ENCODE results near the gene IDS. TPM values are rescaled to one million over a fixed set of nuclear protein-coding genes. Genes with fewer than 3 reads are reported as not detected.
"Not testable (repeated sequence)": the region's sequence is repeated elsewhere in the genome, so short reads cannot be mapped to it uniquely, and the experiment has no call there.

Gene IDS, protein sequence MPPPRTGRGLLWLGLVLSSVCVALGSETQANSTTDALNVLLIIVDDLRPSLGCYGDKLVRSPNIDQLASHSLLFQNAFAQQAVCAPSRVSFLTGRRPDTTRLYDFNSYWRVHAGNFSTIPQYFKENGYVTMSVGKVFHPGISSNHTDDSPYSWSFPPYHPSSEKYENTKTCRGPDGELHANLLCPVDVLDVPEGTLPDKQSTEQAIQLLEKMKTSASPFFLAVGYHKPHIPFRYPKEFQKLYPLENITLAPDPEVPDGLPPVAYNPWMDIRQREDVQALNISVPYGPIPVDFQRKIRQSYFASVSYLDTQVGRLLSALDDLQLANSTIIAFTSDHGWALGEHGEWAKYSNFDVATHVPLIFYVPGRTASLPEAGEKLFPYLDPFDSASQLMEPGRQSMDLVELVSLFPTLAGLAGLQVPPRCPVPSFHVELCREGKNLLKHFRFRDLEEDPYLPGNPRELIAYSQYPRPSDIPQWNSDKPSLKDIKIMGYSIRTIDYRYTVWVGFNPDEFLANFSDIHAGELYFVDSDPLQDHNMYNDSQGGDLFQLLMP
- total RNA-seq (2014; rRNA removed; shearing (Covaris generic)), result 67.1 and 75.1 TPM in 2 replicates

DNA sequence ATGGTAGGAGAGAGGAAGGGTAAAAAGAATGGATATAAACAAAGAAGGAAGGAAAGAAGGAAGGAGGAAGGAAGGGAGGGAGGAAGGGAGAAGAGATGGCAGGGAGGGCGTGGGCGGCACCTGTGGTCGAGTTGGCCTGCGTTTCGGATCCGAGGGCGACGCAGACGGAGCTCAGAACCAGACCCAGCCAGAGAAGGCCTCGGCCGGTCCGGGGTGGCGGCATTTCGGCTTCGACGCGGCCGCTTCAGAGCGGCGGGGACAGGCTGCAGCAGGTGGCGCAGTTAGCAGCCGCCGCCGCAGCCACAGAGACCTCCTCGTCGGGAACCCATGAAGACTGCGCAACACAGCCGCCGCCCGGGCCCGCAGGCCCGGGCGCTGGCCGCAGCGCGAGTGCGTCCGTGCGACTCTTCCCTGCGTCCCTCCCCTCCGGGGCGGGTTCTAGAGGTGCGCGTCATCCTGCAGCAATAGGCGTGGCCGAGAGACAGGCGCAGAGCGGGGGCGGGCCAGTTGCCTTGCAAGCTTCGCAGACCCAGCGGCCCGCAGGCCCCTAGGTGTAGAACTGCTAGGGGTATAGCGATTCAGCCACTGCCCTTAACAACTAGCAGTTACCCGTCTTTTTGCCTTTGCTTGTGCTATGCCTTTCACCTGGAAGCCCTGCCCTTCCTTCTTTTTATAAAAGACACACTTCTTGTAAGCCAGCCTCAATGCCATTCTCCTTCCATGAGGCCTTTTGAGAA is at the start of gene IDS:
IDS (minus strand) TSS at position 392 of the 737 bp plus-strand sequence; CDS start at position 223, 169 bp downstream.
- DNase-seq (ENCODE audit: low spot score), result peak; percentile 84

DNA sequence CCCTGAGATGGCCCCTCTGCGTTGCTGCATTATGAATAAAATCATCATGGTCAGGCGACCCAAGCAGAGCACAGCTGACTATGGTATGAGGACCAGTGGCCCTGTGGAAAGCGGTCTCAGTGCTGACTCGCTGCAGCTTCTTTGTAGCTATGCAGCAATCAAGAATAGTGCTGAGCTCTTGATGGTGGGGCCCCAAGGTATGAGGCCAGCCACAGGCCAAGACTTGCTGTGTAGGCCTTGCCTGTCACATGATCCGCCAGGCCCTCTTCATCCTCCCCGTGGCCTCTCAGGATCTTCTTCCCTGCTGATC is 46.8 kb upstream of the IDS start:
- DNase-seq (ENCODE audit: low spot score), result not testable (repeated sequence)

DNA sequence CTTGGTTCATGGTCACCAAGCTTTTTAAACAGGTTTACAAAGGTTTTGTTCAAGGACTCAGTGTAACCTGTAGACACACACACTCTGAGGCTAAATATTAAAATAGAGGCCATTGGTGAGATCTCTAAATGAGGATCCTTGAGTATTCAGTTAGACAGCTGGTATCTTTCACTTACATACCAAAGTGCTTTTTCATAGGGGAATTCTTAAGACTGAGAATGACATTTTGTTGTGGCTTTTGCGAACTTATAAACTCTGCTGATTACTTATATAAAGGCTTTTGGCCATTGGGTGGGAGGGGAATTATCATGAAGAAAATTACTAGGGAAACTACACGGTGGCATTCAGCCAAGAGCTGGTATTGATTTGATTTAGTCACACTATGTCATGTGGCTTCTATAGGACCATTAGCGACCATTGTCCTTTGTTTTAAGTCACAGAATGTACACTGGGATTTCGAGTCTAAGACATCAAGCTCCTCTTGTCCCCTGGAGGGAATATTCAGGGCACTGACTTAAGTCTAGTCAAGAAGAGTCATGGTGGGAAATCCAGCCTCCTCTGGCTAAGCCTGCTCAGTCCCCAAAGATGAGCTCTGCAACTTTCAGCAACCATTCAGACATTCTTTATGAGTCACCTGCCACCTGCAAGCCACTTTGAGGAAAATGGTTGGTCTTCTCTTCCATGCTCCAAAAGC is 46.3 kb upstream of the IDS start:
- not testable (repeated sequence) for DNase-seq (ENCODE audit: low spot score)

DNA sequence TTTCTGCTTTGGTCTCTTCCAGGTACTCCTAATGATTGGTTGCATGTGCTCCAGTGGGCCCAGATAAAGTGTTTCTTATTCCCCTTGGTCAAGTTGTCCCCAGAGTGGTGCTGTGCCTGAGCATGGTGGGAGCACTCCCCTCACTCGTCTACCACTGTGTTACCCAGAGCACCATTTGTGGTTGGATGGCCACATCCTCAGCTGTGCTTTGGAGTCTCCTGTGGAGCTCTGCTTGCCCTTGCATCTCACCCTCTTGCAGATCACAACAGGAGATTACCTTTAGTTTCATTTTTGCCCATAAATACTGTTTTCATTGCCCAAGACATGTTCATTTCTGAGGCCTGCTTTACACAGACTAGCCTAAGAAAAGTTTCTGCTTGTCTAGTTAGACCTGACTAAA is 45.3 kb upstream of the IDS start:
- not testable (repeated sequence) for DNase-seq (ENCODE audit: low spot score)

DNA sequence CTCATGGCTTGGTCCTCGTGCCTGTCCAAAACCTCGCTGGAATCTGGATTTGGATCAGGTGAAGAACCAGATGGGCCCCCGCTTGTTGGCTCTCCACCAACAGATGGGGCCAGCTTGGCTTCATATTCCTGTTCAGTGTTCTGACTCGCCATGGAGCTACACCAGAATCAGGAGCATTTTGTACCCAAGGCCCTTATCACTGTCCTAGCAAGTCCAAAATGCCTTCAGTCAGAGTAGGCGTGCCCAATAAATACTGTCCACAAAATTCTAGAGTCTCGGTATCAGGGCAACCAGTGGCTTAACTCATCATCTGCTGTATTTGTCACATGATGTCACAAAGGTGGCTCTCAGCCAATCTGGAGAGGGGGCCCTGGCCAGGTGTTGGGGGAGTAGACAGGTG is 44.6 kb upstream of the IDS start, which contains the start of gene HSFX3:
HSFX3 (minus strand) TSS at position 224 of the 400 bp plus-strand sequence; CDS start at position 152, 72 bp downstream.
- not testable (repeated sequence) for DNase-seq (ENCODE audit: low spot score)

DNA sequence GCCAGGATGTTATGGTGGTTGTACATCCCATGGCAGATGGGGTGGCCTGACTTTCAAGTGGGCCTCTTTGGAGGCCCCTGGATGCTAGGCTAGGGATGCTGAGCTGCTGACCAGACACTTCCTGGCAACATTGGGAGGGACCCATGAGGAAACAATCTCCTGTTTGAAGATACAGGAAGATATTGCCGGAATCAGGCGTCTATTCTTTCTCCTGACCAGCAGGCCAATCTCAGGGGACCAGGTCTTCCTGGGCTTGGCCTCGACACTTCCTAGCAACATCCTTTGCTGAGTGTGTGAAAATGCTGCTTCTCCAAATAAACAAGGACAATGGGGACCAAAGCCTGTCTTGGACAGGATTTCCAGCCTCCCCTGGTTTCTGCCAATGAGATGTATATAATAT is 42.7 kb upstream of the IDS start:
- DNase-seq (ENCODE audit: low spot score), result not testable (repeated sequence)

DNA sequence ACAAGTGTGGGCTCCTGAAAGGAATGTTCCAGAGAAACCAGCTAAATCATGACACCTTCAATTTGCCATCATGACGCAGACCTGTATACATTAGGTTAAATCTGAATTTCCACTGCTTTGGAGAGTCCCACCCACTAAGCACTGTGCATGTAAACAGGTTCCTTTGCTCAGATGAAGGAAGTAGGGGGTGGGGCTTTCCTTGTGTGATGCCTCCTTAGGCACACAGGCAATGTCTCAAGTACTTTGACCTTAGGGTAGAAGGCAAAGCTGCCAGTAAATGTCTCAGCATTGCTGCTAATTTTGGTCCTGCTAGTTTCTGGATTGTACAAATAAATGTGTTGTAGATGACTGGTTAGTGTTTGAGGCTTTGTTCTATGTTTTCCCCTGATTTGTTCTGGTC is 41.9 kb upstream of the IDS start:
- DNase-seq (ENCODE audit: low spot score), result not testable (repeated sequence)

DNA sequence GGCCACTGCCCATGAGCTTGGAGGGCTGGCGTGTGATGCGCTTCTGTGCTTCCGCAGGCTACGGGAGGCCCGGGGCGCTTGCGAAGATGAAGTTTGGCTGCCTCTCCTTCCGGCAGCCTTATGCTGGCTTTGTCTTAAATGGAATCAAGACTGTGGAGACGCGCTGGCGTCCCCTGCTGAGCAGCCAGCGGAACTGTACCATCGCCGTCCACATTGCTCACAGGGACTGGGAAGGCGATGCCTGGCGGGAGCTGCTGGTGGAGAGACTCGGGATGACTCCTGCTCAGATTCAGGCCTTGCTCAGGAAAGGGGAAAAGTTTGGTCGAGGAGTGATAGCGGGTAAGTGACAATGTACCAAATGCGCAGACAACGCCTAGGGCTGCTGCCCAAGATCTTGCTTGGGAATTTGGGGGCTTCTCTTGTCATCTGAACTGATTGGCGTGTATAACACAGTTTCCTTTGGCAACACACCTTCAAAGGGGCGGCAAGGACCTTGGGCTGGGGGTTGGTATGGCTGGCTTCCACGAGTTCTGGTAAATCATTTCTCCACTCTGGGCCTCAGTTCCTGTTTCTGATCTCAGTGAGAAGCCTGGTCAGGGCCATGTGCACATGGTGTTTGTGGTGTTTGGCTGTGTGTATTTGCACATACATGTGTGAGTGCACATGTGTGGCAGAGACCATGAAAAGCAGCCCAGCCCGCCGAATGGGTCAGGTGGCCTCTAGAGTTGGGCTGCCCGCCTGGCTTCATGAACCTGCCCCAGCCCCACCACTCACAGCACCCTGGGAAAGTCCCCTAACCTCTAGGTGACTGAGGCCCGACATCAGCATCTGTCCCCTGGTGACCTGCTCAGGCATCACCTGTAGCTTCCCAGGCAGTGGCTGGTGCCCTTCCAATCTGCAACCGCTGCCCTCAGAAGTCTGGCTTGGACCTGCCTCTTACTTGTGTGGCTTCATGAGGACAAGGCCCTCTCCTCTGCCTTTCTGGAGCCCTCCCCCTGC is 40.7 kb upstream of the IDS start:
- not testable (repeated sequence) for DNase-seq (ENCODE audit: low spot score)

DNA sequence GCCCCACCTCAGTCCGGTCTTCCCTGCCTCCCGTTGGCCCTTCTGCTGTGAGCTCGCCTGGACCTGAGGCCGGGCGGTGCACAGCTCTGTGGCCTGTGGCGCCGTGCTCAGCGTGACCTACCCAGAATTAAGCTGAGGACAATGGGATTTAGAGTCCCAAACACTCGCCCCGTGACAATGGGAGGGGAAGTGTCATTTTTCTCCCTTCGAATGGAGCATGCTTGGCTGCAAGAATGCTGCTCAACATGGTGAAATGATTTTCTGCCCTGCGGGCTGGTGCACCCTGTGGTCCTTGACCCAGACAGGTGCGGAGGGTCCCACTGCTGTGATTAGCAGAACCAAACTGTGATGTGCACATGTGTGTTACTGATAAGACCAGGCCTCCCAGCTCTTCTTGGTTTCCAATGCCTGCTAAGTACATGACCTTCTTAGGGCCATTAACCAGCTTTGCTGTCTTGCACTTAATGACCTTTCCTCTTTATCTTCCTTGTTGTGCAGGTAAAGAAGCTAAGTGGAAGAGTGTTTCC is 36.5 kb upstream of the IDS start:
- DNase-seq (ENCODE audit: low spot score), result no peak

DNA sequence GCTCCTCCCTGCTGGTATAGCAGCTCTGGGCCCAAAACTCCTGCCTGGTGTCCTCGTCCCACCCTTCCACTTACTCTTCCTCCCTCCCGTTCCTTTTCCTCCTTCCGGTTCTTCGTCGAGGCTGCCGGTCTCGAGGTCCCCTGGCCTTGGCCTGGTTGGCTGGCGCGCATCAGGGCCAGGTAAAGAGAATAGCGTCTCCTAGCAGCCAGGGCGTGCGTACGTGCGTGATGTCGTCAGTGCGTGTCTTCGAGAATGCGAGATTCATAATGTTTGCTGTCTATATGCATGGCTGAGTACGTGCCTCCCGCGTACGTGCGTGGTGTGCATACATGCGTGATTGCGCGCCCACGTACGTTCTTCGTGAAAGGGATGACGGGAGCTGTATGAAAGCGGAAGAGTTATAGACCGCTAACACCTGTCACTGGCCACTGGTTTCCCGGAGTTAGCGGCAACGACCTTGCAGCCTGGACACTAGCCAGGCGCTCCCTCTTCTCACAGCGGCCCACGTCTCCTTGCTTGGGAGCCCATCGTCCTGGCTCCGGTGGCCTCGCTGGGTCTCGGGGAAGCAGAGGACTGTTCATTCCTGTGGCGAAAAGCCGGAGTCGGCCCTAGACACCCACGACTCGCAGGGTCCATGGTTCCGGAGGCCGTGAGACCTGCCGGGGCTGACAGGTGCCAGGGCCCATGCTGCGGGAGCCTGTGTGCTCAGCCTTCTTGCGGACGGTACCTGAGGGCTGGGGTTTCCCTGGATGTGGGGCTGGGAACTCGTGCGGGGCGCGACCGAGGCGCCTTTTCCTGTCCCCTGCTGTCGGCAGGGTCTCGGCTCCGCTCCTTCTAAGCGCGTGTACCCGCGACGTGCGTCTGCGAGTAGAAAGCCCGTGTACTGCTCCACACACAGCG is 35.8 kb upstream of the IDS start, which contains the start of gene EOLA1:
EOLA1 (plus strand) TSS at position 392 of the 900 bp plus-strand sequence. CDS start 4,619 bp downstream, outside the sequence.
- peak; percentile 96 for DNase-seq (ENCODE audit: low spot score)

DNA sequence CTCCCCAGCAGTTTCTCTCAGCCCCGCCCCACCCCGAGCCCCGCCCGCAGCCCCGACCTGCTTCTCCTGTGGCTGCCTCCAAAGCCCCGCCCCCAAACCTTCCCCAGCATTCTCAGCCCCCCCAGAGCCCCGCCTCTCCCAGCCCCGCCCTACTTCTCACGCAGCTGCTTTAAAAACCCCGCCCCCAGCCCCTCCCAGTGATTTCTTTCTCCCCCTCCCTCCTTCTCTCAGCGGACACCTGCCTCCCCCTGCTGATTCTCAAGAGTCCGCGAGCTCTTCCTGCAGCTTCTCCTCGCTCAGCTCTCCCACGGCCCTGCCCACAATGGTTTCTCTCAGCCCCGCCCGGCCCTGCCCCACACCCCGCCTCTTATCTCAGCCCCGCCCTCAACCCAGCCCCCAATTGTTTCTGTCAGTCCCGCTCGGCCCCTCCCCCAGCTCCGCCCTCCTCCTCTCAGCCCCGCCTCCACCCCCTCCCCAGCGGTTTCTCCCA is 35.1 kb upstream of the IDS start:
- peak; percentile 72 for DNase-seq (ENCODE audit: low spot score)

DNA sequence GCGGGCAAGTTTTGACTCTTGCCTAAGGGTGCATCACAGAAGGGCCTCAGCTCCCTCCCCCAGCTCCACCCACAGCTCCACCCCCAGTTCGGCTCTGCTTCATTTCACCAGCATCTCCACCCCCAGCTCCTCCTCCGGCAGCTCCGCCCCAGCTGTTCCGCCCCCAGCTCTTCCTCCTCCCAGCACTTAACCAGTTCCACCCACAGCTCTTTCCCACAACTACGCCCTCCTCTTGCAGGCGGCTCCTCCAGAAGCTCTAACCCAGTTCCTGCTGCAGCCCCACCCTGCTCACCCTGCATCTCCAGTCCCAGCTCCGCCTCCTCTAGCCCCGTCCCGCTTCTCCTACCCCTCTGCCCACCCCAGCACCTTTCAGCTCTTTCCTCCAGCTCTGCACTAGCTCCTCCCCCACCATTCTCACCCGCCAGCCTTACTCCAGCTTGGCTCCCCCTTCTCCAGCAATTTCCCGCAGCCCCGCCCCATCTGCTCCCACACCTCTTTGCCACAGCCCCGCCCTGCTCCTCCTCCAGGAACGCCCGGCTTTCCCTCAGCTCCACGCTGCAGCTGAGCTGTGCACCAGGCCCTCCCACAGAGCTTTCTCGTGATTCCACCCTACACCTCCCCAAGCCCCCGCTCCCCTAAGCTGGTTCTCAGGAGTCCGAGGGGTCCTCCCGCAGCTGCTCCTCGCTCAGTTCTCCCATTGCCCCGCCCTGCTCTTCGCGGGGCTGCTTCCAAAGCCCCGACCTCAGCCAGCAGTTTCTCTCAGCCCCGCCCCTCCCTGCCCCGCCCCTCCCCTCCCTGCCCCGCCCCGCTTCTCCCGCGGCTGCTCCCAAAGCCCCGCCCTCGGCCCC is 34.4 kb upstream of the IDS start:
- DNase-seq (ENCODE audit: low spot score), result peak; percentile 92

DNA sequence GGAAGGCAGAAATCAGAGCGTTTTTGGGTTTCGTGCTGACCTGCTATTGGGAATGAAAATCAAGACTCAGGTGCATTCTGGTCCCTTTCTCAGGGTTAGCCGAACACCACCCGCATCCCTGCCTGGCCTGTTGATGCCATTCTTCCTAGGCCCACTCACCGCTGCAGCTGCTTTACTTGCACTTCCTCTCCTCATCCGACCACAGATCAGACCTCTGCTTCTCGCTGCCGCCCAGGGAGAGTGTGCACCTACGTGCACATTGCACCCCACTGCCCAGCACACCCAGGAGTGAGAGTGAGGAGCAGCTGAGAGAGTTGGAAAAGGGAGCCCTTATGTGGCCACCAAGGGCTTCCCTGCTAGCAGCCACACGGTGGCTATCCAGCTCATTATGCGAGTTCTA is 32.4 kb upstream of the IDS start:
- not testable (repeated sequence) for DNase-seq (ENCODE audit: low spot score)

DNA sequence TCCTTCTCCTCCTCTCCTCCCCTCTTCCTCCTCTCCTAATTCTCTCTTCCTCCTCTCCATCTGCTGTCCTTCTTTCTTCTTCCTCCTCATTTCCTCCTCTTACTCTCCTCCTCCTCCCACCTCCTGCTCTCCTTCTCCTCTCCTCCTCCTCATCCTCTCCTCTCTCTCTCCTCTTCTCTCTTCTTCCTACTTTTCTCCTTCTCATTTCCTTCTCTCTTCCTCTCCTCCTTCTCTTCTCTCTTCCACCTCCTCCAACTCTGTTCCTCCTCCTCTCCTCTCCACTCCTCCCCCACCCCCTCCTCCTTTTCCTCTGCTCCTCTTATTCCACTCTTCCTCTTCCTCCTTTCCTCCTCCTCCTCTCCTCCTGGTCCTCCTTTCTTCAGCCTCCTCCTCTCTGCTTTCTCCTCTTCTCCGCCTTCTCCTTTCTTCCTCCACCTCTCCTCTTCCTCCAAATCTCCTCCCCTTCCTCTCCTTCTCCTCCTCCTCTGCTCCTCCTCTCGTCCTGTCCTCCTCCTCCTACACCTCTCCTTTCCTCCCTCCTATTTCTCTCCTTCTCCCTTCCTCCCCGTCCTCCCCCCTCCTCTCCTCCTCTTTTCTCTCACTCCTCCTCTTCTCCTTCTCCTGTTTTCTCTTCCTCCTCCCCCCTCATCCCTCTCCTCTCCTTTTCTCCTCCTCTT is 30.0 kb upstream of the IDS start:
- DNase-seq (ENCODE audit: low spot score), result not testable (repeated sequence)

DNA sequence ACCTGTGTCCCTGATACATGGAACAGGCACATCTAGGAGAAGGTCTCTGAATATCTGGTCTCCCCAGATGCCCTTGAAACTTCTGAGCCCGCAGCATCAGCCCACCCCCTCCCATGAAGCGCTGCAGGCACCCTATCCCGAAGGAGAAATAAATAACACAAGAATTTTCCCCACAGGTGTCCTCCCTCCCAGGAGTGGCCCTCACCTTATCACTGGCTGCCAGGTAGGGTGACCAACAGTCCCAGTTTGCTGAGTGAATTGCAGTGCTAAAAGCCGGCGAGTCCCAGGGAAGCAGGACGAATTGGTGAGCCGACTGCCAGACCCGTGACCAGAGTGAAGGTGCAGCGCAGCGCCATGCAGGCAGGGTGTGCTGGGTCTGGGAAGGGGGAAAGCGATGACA is 28.9 kb upstream of the IDS start:
- not testable (repeated sequence) for DNase-seq (ENCODE audit: low spot score)

DNA sequence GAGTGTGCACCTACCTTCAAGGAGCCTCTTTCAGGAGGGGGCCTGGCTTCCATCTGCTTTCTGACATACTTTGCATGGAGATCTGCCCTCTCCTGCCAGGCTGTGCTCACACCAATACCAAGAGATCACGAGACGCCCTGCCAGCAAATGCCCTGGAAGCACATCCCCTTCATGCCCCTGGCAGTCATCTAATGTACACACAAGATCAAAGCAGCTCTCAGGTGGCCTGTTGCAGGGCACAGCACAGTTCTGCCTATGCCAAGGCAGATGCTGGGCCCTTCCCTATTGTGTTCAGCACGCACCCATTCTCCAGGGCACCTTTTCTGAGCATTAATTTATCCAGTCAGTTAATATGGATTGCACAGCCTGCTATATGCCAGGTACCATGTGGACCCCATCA is 27.8 kb upstream of the IDS start:
- not testable (repeated sequence) for DNase-seq (ENCODE audit: low spot score)

DNA sequence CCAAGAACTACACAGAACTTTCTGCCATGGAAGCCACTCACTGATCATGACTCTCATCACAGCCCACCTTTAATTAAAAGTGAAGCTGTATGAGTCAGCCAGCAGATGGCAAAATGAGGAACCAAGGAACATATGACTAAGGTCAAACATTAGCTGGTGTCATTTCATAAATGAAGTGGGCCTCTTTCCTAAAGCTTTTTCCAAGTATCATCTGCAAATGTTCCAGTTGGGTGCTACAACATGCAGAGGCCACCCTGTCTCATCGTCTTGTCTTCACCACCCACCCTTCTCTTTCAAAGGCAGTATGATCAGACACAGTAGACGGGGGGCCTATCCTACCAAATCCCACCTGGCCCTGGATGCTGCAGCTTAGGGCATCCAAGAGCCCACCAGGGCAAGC is 26.5 kb upstream of the IDS start:
- DNase-seq (ENCODE audit: low spot score), result no peak

DNA sequence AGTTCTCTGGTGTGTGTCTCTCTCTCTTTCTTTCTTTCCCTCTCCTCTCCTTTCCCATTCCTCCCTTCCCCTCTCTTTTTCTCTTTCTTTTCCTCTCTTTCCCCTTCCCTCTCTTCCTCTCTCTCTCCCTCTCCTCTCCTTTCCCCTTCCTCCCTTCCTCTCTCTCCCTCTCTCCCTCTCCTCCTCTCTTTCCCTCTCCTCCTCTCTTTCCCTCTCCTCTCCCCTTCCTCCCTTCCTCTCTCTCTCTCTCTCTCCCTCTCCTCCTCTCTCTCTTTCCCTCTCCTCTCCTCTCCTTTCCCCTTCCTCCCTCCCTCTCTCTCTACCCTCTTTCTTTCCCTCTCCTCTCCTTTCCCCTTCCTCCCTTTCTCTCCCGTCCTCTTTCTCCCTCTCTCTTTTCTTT is 23.3 kb upstream of the IDS start:
- DNase-seq (ENCODE audit: low spot score), result no peak

Data from H4 (cell line).